NCI-H187 treated with DMSO at 0.1 percent for 48 hours (cell line): ENCODE measurements around the gene KRTAP4-5.
"Not testable (repeated sequence)": the region's sequence is repeated elsewhere in the genome, so short reads cannot be mapped to it uniquely, and the experiment has no call there.

Experiments used
- DNase-seq: peaks from one replicate; lab custom pipeline; 2025; lab: John Stamatoyannopoulos, UW

KRTAP4-5 gene

DNA sequence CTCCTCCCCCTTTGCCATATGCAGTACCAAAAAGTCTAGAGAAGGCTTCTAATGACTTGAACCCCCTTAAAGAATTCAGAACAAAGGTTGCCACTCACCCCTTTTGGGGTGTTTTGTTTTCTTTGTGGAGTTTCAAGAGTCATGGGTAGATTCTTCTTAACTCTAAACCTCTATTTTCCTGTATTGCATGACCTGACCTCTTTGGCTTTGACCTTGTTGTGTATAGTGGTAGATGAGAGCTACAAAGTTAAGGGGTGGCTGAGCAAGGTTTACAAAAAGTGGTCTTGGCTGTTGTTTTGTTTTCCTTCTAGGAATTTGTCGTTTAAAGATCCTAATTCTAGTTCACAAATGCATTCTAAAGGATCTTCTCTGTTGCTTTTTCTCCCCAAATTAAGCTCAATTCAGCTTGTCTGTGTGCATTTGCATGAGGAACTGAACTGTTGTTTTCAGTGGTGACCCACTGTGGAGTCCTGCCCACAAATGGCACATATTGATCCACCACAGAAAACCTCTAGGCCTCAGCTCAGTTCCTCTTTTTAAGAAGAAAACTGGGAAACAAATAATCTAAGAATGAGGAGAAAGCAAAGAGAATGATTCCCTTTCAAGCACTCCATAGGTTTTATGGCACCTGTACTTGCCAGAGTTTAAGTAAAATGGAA is 40.8 kb downstream of the KRTAP4-5 start:
- DNase-seq: not testable (repeated sequence)

DNA sequence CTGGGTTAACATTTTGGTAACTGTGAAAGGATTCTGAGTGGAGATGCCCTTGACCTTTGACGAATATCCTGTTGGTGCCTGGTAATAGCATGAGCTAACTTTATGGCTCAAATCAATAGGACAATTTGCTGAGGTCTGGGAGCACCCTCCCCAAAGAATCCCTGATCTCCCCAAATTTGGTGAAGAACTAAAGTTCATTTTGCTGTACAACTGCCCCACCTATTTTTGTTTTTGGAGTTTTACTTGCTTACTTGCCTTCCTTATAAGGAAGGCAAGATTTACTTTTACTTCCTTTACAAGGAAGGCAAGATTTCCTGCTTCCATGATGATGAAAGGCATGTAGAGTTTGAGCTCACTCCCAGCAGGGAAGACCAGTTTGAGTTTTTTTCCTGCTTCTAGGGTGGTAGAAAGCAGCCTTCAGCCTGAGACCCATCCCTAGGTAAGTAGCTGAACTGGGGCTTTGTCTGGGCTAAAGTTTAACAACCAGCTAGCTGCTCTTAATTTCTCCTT is 41.6 kb downstream of the KRTAP4-5 start:
- DNase-seq: no peak

DNA sequence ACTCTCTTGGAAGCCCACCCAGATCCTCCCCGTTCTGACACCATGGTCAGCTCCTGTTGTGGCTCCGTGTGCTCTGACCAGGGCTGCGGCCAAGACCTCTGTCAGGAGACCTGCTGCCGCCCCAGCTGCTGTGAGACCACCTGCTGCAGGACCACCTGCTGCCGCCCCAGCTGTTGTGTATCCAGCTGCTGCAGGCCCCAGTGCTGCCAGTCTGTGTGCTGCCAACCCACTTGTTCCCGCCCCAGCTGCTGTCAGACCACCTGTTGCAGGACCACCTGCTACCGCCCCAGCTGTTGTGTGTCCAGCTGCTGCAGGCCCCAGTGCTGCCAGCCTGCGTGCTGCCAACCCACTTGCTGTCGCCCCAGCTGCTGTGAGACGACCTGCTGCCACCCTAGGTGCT is 44.3 kb downstream of the KRTAP4-5 start, which contains the start of gene KRTAP4-9:
KRTAP4-9 (plus strand) TSS at position 43 of the 400 bp plus-strand sequence; CDS start at position 43, 0 bp downstream.
- not testable (repeated sequence) for DNase-seq

DNA sequence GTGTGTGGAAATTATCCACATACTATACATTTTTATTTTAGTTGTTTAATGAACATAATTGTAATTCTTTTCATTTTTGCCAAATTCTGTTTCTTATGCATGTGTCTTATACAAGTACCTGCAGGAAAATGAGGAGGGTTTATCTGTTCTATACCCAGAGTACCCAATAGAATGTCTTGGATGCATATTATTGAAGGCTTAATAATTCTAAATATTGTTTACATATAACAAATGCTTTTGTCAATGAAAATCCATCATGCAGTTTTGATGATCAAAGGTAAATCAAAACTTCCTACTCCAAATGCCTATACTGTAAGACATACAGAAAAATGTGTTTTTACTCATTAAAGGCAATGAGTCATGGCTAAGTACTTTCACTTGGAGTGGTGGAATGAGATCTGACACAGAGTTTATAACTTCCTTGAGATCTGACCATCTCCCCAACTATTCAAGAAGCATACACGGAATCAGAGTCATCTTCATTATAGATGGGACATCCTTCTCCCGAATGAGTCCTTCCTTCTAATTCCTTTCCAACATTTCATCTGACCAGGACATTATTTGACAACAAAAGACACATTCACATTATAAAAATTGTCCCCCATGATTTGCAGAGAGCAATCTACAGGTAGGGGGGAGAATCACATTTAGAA is 45.1 kb downstream of the KRTAP4-5 start:
- not testable (repeated sequence) for DNase-seq

DNA sequence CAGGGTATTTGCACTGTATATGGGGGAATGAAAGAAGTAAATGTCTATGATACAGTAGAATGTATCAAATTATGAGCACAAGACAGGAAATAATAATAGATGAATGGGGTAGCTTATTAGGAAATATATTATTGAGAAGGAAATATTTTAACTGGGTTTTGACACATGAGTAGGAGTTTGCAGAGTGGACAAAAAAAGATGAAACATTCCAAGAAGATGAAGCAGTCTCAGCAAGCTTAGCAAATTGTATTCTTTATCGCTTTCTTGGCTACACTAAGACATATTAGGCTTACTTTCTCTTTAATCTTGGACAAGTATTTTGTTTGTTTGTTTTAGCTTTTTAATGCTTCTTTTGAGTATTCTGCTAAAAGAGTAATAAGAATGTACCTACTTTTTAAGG is 45.7 kb downstream of the KRTAP4-5 start:
- no peak for DNase-seq

DNA sequence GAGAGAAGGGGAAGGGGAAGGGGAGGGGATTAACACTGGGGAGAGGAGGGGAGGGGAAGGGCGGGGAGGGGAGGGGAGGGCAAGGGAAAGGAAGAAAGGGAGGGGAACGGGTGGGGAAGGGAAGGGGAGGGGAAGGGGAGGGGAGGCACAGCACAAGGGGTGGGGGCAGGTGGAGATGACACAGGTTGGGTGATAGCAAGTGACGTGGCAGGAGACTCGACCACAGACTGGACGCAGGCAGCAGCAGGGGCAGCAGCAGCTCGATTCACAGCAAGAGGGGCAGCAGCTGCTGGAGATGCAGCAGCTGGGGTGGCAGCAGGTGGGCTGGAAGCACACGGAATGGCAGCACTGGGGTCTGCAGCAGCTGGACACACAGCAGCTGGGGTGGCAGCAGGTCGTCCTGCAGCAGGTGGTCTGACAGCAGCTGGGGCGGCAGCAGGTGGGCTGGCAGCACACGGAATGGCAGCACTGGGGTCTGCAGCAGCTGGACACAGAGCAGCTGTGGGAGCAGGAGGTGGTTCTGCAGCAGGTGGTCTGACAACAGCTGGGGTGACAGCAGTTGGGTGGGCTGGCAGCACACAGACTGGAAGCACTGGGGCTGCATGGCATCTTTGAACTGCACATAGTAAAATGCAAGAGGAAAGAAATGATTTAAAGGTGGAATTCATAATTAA is 47.9 kb downstream of the KRTAP4-5 start, which contains the start of gene KRTAP4-16:
KRTAP4-16 (minus strand) TSS at position 624 of the 674 bp plus-strand sequence; CDS start at position 624, 0 bp downstream.
- DNase-seq: no peak

DNA sequence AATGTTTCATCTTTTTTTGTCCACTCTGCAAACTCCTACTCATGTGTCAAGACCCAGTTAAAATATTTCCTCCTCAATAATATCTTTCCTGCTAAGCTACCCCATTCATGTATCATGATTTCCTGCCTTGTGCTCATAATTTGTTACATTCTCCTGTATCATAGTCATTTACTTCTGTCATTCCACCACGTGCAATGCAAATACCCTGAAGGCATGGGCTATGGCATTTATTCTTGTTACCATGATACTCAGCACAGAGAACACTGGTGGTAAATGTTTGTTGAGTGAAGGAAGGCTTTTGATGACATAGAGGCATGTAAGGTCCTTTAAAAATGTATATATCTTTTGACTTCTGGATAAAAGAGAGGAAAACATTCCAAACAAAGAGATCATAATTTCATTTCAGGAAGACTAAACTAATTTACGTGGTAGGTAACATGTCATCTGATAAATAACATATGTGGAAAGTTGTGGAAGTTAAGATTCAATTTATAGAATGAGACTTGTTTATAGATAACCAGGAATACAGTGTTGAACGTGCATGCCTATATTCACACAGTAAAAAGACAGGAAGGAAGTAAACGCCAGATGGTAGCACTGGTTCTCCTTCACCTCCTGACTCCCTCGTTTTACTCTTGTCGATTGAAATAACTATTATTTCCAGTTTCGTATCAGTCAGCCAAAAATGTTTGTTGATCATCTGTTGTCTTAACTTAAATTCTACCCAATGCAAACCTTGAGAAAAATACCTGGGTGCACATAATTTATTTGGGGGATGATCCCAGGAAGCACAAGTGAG is 49.7 kb downstream of the KRTAP4-5 start:
- DNase-seq: not testable (repeated sequence)
